Thyroid gland (tissue), 4 donors: ENCODE measurements around the gene FAM120B. TPM values are rescaled to one million over a fixed set of nuclear protein-coding genes. Genes with fewer than 3 reads are reported as not detected.

Experiments used
- DNase-seq, 2 donors: peaks; one replicate each; pipeline ENCODE4 v3.0.0-alpha.2; 2019
- H3K27ac ChIP-seq, 3 donors: fragments of 200-600 bp; sonication (generic); 1 replicate in 2 of 3; 2 replicates in 1 of 3; pipeline ENCODE4 v1.5.1; 2016 to 2019; ENCODE audit warnings: mild to moderate bottlenecking in 1 of 3, moderate library complexity in 1 of 3
- H3K27me3 ChIP-seq: fragments of 200-600 bp; sonication (generic); one replicate; pipeline ENCODE4 v1.5.1; 2019
- H3K36me3 ChIP-seq, 2 donors: fragments of 200-600 bp; sonication (generic); one replicate each; pipeline ENCODE4 v1.5.1; 2016 to 2019
- H3K4me1 ChIP-seq, 2 donors: fragments of 200-600 bp; sonication (generic); one replicate each; pipeline ENCODE4 v1.5.1; 2017 to 2019
- H3K4me3 ChIP-seq, 3 donors: fragments of 200-600 bp; sonication (generic); replicated peaks in 1 of 3; 1 replicate in 2 of 3; 2 replicates in 1 of 3; pipeline ENCODE4 v1.5.1; 2016; ENCODE audit warnings: mild to moderate bottlenecking in 1 of 3
- H3K9me3 ChIP-seq: fragments of 200-600 bp; sonication (generic); one replicate; pipeline ENCODE4 v1.5.1; 2017
- POLR2A ChIP-seq, 2 donors: fragments of 450-650 bp; IDR thresholded peaks; one replicate each; pipeline ENCODE4 v1.6.1; 2017; ENCODE audit warnings: antibody characterized with exemption in 2 of 2, mild to moderate bottlenecking in 2 of 2, moderate library complexity in 1 of 2
- WGBS, 2 donors: methylation state at CpG; one replicate each; pipeline ENCODE4 v1.1.5; 2017; 5-methylcytosine and 5-hydroxymethylcytosine counted together
- intact Hi-C: fragments of 100-400 bp; cut with DNase I; formaldehyde crosslinking; loops from one replicate; pipeline ENCODE4 v1.15.1; 2023
- total RNA-seq, 4 donors: library from RNA; depleted of rRNA; stranded (reverse); fragments of >200 nt; gene quantifications; one replicate each; pipeline ENCODE4 v1.2.3, GENCODE V29; 2016
- TF ChIP-seq, protein P1 (sequence below), 6 experiments: fragments of 200-600 bp in 3 of 6; fragments of 450-650 bp in 3 of 6; sonication (generic) in 3 of 6; IDR thresholded peaks; one replicate each; pipeline ENCODE4 v1.5.1; 2016 to 2019; ENCODE audit warnings: antibody characterized with exemption in 6 of 6, mild to moderate bottlenecking in 2 of 6, inconsistent platforms in 1 of 6, moderate library complexity in 1 of 6

Gene FAM120B
- total RNA-seq, 4 donors from 2014 or later = 26.9 to 38.4 (median 27.7) TPM

DNA sequence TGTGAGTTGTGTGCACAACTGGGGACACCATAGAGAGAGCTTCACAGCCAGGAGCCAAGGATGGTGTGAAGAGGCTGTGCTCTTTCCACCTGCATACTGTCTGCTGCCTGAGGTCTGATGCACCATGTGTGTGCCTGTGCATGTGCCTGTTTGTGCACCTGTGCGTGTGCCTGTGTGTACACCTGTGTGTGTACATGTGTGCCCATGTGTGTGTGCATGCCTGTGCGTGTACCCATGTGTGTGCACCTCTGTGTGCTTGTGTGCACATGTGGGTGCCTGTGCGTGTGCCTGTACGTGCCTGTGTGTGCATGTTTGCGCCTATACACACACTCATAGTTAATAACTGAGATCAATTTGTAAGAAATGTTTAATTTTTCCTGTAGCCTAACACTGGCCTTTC lies 51.3 kb downstream of the FAM120B start:
- WGBS, 2 donors = 95 to 96% methylated on average over 5 of the region's 5 CpGs
- intact Hi-C loops = no loop called here
- H3K9me3 ChIP-seq = no peaks in the 10 kb centered on the region
- H3K4me1 ChIP-seq = peaks cover 0 to 7% of the 10 kb centered on the region in 2 donors
- H3K27ac ChIP-seq = no peak overlapping the region
- H3K27me3 ChIP-seq = no peaks in the 10 kb centered on the region
- DNase-seq = no peak
- no peak for TF ChIP-seq POLR2A (IDR thresholded peaks at IDR 0.05)
- TF ChIP-seq, protein P1, sequence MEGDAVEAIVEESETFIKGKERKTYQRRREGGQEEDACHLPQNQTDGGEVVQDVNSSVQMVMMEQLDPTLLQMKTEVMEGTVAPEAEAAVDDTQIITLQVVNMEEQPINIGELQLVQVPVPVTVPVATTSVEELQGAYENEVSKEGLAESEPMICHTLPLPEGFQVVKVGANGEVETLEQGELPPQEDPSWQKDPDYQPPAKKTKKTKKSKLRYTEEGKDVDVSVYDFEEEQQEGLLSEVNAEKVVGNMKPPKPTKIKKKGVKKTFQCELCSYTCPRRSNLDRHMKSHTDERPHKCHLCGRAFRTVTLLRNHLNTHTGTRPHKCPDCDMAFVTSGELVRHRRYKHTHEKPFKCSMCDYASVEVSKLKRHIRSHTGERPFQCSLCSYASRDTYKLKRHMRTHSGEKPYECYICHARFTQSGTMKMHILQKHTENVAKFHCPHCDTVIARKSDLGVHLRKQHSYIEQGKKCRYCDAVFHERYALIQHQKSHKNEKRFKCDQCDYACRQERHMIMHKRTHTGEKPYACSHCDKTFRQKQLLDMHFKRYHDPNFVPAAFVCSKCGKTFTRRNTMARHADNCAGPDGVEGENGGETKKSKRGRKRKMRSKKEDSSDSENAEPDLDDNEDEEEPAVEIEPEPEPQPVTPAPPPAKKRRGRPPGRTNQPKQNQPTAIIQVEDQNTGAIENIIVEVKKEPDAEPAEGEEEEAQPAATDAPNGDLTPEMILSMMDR (IDR thresholded peaks at IDR 0.05) = no peak
- no peak overlapping the region for H3K4me3 ChIP-seq
- peaks cover 0 to under 1% of the 10 kb centered on the region in 2 donors for H3K36me3 ChIP-seq

DNA sequence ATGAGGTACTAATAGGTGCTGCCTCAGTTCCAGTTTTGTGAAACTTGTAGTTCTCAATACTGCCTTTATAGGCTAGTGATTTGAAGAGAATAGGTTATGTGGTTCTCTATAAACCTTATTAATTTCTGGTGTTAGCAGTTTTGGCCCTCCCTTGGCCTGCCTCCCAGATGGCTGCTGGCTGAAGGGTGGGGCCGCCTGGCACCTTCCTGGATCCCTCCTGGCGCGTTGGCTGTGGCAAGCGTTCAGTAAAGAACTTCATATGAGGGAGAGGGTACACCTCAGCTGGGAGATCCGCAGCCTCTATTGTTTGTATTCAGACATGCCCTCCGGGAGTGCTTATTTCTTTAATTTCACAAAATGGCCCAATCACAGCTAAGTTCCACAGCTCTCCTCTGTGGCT lies 51.9 kb downstream of the FAM120B start:
- TF ChIP-seq, protein P1 (IDR thresholded peaks at IDR 0.05) = no peak
- TF ChIP-seq POLR2A (IDR thresholded peaks at IDR 0.05) = no peak
- no peaks in the 10 kb centered on the region for H3K9me3 ChIP-seq
- intact Hi-C loops = no loop called here
- H3K27ac ChIP-seq = no peak overlapping the region
- DNase-seq = no peak
- H3K36me3 ChIP-seq = peaks cover 0 to 7% of the 10 kb centered on the region in 2 donors
- no peaks in the 10 kb centered on the region for H3K27me3 ChIP-seq
- no peak overlapping the region for H3K4me3 ChIP-seq
- WGBS, 2 donors = 83 to 92% methylated on average over 6 of the region's 6 CpGs
- H3K4me1 ChIP-seq = peaks cover 0 to 7% of the 10 kb centered on the region in 2 donors

DNA sequence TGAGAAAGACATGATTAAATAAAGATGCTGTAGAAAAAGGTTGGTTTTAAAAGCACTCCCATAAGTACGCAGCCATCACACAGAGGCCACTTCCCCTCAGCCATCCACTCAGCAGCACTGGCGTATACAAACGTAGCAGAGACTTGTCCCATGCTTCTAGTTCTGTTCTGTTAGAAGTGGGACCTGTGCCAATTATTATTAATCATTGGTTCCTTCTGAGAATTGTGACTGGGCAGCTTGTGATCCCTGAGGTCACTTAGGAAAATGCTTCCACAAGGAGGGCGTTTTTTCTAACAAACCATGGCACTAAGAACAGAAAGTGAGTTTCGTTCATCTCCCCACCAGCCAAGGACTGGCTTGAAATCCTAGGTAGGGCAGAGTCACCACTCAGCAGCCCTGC lies 53.9 kb downstream of the FAM120B start:
- DNase-seq = no peak
- TF ChIP-seq, protein P1 (IDR thresholded peaks at IDR 0.05) = no peak
- no peak for TF ChIP-seq POLR2A (IDR thresholded peaks at IDR 0.05)
- Histone ChIP-seq H3K4me1 (peaks cover 0 to 7% of the 10 kb centered on the region in 2 donors), H3K27me3 (no peaks in the 10 kb centered on the region), H3K9me3 (no peaks in the 10 kb centered on the region), H3K36me3 (peaks cover 0 to 8% of the 10 kb centered on the region in 2 donors), H3K4me3 (no peak overlapping the region), H3K27ac (peak overlapping the region in 1 of 3 donors; percentile 10)
- WGBS, 2 donors = 72 to 83% methylated on average over 5 of the region's 5 CpGs
- intact Hi-C loops = no loop called here

DNA sequence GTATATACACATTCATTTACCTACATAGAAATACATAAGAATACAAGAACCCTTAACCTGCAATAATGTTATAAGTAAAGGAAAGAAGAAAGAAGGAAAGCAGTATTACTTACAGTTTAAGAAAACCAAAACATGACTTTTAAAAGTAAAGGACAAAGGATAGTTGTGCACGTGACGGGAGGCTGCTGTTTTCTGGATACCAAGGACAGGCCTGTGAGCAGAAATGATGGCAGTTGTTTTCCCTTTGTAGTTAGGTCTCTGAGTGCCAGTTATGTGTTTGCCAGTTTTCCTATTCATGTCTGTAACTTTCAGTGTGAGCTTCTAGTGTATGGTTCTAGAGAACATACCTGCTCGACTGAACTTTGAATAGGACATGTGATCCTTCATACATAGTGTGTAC lies 54.8 kb downstream of the FAM120B start:
- WGBS, 2 donors = 94 to 98% methylated on average over 3 of the region's 3 CpGs
- H3K27ac ChIP-seq = no peak overlapping the region
- no peak for TF ChIP-seq POLR2A (IDR thresholded peaks at IDR 0.05)
- TF ChIP-seq, protein P1 (IDR thresholded peaks at IDR 0.05) = no peak
- H3K4me3 ChIP-seq = no peak overlapping the region
- intact Hi-C loops = no loop called here
- no peaks in the 10 kb centered on the region for H3K9me3 ChIP-seq
- peaks cover 0 to 7% of the 10 kb centered on the region in 2 donors for H3K4me1 ChIP-seq
- no peak for DNase-seq
- no peaks in the 10 kb centered on the region for H3K27me3 ChIP-seq
- peaks cover 0 to 8% of the 10 kb centered on the region in 2 donors for H3K36me3 ChIP-seq

DNA sequence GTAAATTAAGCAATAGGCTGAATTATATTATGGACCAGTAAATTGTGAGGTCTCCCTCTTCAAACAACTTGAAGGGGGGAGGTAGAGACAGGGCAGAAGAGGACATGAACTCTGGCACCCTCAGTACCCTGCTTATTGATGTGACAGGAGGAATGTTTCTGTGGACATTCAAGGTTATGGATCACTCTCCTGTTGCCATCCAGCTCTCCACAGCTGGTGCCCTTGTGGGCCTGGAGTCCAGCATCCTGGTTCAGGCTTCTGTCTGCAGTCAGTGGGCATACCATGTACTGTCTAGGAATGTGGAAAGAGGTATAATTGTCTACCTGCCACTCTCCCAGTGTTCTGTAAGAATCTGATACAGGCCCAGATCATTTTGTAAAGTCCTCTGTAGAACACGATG lies 55.6 kb downstream of the FAM120B start:
- no peak overlapping the region for H3K4me3 ChIP-seq
- WGBS, 2 donors = 92 to 100% methylated on average over 1 of the region's 1 CpG
- peaks cover 0 to 8% of the 10 kb centered on the region in 2 donors for H3K36me3 ChIP-seq
- intact Hi-C loops = no loop called here
- TF ChIP-seq, protein P1 (IDR thresholded peaks at IDR 0.05) = no peak
- TF ChIP-seq POLR2A (IDR thresholded peaks at IDR 0.05) = no peak
- peaks cover 0 to 7% of the 10 kb centered on the region in 2 donors for H3K4me1 ChIP-seq
- H3K27ac ChIP-seq = no peak overlapping the region
- H3K27me3 ChIP-seq = no peaks in the 10 kb centered on the region
- no peak for DNase-seq
- H3K9me3 ChIP-seq = no peaks in the 10 kb centered on the region
